LNCaP clone FGC (cell line): Measurements from ENCODE around the gene HHAT.
"Not testable (repeated sequence)": the region's sequence is repeated elsewhere in the genome, so short reads cannot be mapped to it uniquely, and the experiment has no call there.

Source experiments
- DNase-seq: peaks from one replicate; pipeline ENCODE4 v3.0.0-alpha.2; 2011; ENCODE audit warnings: low read depth
- H3K4me3 ChIP-seq: 2 replicates; pipeline ENCODE4 v1.5.1; 2011; ENCODE audit warnings: mild to moderate bottlenecking, low read depth, low read length, control low read depth
- CTCF ChIP-seq: IDR thresholded peaks from 2 replicates; pipeline ENCODE4 v1.5.1; 2012; ENCODE audit warnings: mild to moderate bottlenecking; ENCODE audit not compliant: control insufficient read depth, insufficient read depth; ENCODE audit errors: extremely low read depth

The HHAT gene

GRCh38 chr1:210653771-210654170 is 325.1 kb downstream of the HHAT start:
- no peak for TF ChIP-seq CTCF
- H3K4me3 ChIP-seq = no peak overlapping the region
- no peak for DNase-seq

- TF ChIP-seq CTCF = no peak
- DNase-seq = no peak
These were observed 325.7 kb downstream of the HHAT start for GRCh38 chr1:210654176-210654981.

DNA sequence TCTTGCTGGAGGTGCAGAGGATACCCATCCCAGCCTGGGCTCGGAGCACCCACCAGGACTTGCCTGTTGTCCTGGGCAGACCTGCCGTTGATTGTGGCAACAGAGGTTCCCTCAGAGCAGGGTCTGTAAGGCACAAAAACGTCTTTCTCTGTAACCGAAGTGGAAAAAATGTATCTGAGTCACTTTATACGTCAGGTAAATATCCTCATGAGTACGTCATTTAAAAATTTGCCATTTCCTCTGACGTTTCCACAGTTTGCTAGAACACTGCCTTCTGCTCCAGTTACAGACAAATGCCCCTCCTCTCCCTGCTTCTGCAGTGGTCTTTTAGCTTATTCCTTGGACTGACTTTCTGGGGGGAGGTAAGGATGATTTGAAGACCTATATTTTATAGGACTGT is 326.8 kb downstream of the HHAT start:
- no peak for TF ChIP-seq CTCF
- H3K4me3 ChIP-seq = no peak overlapping the region
- DNase-seq = no peak

More at GRCh38 chr1:210654176-210654981, 325.7 kb downstream of the HHAT start:
- H3K4me3 ChIP-seq = no peak overlapping the region

DNA sequence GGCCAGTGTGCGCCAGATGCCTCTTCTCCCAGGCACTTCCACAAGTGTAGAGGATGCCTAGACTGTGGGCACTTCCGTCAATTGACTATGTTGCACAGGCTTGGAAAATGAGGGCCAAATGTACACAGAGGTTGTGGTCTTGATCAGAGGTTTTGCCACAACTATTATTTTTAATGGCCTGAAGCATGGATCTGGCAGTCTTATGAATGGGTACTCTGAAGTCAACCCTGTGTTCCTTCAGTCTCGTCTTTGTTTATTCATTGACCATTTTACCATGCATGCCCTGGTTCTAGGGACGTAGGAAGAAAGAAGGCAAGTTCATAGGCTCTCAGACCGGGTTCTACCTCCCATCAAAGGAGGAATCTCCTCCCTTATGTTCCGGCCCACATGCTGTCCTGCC is 329.1 kb downstream of the HHAT start:
- DNase-seq = no peak
- H3K4me3 ChIP-seq = no peak overlapping the region
- TF ChIP-seq CTCF = no peak

- not testable (repeated sequence) for H3K4me3 ChIP-seq, DNase-seq
These were observed 332.8 kb downstream of the HHAT start for GRCh38 chr1:210661520-210661919.

- H3K4me3 ChIP-seq = no peak overlapping the region
- DNase-seq = no peak
- TF ChIP-seq CTCF = no peak
These were observed 333.8 kb downstream of the HHAT start for GRCh38 chr1:210662291-210663050.

GRCh38 chr1:210663730-210664573 is 335.2 kb downstream of the HHAT start:
- no peak overlapping the region for H3K4me3 ChIP-seq
- no peak for TF ChIP-seq CTCF
- no peak for DNase-seq
